ENCODE results near the gene EML1.

GRCh38 chr14:99807413-99808153 lies 14.4 kb downstream of the EML1 start:
- no peak for TF ChIP-seq CTCF (IDR thresholded peaks at IDR 0.05)
- TF ChIP-seq ZFX (IDR thresholded peaks at IDR 0.05; ENCODE audit: borderline replicate concordance) = no peak

Data from 22Rv1 (cell line).